ENCODE data around the gene SSU72. TPM values are rescaled to one million over a fixed set of nuclear protein-coding genes. Genes with fewer than 3 reads are reported as not detected.
"Not testable (repeated sequence)": the region's sequence is repeated elsewhere in the genome, so short reads cannot be mapped to it uniquely, and the experiment has no call there.

The SSU72 gene
- total and polyA plus RNA-seq, 5 donors = 112 to 130 (median 113) TPM

DNA sequence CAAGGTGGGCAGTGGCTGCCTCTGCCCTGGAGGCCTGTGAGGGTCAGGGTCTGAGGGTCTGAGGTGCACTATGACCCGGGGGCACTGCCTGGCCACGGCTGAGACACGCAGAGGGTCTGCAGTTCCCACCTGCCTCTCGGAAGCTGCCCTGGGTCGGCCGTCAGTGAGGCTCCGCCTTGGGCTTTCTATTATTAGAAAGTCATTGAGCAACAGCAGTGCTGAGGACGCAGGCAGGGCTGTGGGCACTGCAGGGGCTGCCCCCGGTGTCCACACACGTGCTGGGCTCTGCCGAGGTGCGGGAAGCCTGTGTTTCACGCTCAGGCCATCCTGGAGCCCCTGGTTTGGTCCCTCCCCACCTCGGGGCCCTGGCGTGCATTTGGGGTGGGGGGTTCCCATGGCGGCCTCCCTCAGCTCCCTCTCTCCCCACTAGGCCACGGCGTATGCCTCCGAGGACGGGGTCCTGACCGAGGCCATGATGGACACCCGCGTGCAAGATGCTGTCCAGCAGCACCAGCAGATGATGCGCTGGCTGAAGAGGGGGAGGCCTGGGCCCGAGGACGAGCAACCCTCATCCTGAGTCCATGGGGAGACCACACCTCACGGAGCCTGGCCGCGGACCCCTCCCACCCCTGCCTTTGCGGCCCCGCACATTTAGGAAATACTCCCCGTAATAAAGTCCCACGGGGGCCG, 65.7 kb downstream of the SSU72 start:
- peak in 2 of 3 donors; percentile 44 to 68 for DNase-seq
- H3K9me3 ChIP-seq (ENCODE audit: control insufficient read depth, low read length); H3K4me3 ChIP-seq (ENCODE audit: low read length); intact Hi-C loops (cut with DNase I); H3K27me3 ChIP-seq (ENCODE audit: control insufficient read depth, insufficient read depth); H3K4me1 ChIP-seq (ENCODE audit: control insufficient read depth, insufficient read depth, low read length); H3K27ac ChIP-seq (ENCODE audit: low read length): not testable (repeated sequence)
- 70% methylated on average over 32 of the region's 34 CpGs for WGBS
- ATAC-seq = peak in 1 of 2 donors; percentile 13

DNA sequence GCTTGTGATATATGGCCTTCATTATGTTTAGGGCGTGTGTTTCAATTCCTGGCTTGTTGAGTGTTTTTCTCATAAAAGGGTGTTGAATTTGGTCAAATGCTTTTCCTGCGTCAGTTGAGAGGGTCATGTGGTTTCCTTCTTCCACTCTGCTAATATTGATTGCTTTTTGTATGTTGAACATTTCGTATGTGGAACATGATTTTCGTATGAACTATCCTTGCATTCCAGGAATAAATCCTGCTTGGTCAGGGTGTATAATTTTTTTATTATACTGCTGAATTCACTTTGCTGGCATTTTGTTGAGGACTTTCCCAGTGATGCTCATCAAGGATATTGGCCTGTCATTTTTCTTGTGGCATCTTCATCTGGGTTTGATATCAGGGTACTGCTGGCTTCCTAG, 67.4 kb downstream of the SSU72 start:
- WGBS = 93% methylated on average over 4 of the region's 4 CpGs
- intact Hi-C loops (cut with DNase I) = no loop called here
- Histone ChIP-seq H3K27me3 (ENCODE audit: control insufficient read depth, insufficient read depth) (no peaks in the 10 kb centered on the region), H3K9me3 (ENCODE audit: control insufficient read depth, low read length) (no peaks in the 10 kb centered on the region), H3K4me3 (ENCODE audit: low read length) (no peak overlapping the region), H3K4me1 (ENCODE audit: control insufficient read depth, insufficient read depth, low read length) (peaks cover 2% of the 10 kb centered on the region), H3K27ac (ENCODE audit: low read length) (no peak overlapping the region)
- no peak for ATAC-seq
- DNase-seq = no peak

DNA sequence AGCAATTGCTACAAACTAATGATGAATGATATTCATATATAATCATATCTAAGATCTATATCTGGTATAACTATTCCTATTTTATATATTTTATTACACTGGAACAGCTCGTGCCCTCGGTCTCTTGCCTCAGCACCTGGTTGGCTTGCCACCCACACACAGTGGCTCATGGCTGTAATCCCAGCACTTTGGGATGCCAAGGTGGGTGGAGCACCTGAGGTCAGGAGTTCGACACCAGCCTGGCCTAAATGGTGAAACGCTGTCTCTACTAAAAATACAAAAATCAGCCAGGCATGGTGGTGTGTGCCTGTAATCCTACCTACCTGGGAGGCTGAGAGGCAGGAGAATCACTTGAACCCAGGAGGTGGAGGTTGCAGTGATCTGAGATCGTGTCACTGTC, 68.9 kb downstream of the SSU72 start:
- ATAC-seq; H3K4me1 ChIP-seq (ENCODE audit: control insufficient read depth, insufficient read depth, low read length); H3K9me3 ChIP-seq (ENCODE audit: control insufficient read depth, low read length); H3K4me3 ChIP-seq (ENCODE audit: low read length); DNase-seq; H3K27me3 ChIP-seq (ENCODE audit: control insufficient read depth, insufficient read depth); intact Hi-C loops (cut with DNase I): not testable (repeated sequence)
- peak overlapping the region; percentile 30 for H3K27ac ChIP-seq (ENCODE audit: low read length)
- WGBS = 80% methylated on average over 5 of the region's 5 CpGs

DNA sequence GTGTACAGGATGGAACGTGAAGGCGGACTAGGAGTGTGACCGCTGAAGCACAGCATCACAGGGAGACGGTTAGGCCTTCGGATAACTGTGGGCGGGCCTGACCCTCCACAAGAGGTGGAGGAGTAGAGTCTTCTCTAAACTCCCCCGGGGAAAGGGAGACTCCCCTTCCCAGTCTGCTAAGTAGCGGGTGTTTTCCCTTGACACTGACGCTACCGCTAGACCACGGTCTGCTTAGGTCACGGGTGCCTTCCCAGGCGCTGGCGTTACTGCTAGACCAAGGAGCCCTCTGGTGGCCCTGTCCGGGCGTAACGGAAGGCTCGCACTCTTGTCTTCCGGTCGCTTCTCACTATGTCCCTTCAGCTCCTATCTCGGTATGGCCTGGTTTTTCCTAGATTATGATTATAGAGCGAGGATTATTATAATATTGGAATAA, 69.3 kb downstream of the SSU72 start:
- 14% methylated on average over 17 of the region's 22 CpGs for WGBS
- intact Hi-C loops (cut with DNase I) = not testable (repeated sequence)
- DNase-seq = peak; percentile 47 to 82 (median 74)

DNA sequence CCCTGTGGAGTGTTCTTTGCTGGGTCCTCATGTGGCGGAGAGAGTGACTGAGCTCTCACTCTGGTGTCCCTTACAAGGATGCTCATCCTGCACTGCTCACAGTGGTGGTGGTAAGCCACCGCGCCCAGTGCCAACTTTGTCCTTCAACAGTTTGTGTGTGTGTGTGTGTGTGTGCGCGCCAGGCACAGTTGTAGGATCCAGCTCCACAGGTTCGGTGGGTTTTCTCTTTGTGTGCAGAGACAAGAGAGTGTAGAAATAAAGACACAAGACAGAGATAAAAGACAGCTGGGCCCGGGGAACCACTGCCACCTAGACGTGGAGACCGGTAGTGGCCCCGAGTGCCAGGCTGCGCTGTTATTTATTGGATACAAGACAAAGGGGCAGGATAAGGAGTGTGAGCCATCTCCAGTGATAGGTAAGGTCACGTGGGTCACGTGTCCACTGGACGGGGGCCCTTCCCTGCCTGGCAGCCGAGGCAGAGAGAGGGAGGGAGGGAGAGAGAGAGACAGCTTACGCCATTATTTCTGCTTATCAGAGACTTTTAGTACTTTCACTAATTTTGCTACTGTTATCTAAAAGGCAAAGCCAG, 69.8 kb downstream of the SSU72 start:
- H3K4me3 ChIP-seq (ENCODE audit: low read length); H3K4me1 ChIP-seq (ENCODE audit: control insufficient read depth, insufficient read depth, low read length); H3K27me3 ChIP-seq (ENCODE audit: control insufficient read depth, insufficient read depth); intact Hi-C loops (cut with DNase I); H3K9me3 ChIP-seq (ENCODE audit: control insufficient read depth, low read length): not testable (repeated sequence)
- peak overlapping the region; percentile 68 for H3K27ac ChIP-seq (ENCODE audit: low read length)
- WGBS = 34% methylated on average over 16 of the region's 16 CpGs
- DNase-seq (peak; percentile 71 to 87 (median 87)), ATAC-seq (peak; percentile 35 to 58)

More for the DNA sequence above, 69.3 kb downstream of the SSU72 start:
- not testable (repeated sequence) for H3K4me3 ChIP-seq (ENCODE audit: low read length); H3K4me1 ChIP-seq (ENCODE audit: control insufficient read depth, insufficient read depth, low read length); H3K27me3 ChIP-seq (ENCODE audit: control insufficient read depth, insufficient read depth); H3K9me3 ChIP-seq (ENCODE audit: control insufficient read depth, low read length)
- peak overlapping the region; percentile 68 for H3K27ac ChIP-seq (ENCODE audit: low read length)
- peak; percentile 53 to 57 for ATAC-seq

DNA sequence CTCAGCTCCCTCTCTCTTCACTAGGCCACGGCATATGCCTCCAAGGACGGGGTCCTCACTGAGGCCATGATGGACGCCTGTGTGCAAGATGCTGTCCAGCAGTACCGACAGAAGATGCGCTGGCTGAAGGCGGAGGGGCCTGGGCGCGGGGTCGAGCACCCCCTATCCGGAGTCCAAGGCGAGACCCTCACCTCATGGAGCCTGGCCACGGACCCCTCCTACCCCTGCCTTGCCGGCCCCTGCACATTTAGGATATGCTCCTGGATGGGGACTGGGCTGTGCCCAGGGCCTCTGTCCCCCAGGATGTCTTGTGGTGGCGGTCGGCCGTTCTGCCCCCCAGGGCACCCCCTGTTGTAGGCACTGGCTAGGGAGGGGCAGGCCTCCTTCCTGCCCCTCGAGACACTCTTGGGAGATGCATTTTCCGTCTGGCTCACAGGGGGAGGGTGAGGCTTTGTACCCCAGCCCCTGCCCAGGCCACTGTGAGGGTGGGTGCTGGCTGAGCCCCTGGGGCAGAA, 79.1 kb downstream of the SSU72 start:
- 92% methylated on average over 18 of the region's 18 CpGs for whole genome bisulfite sequencing
- H3K9me3 ChIP-seq (ENCODE audit: control insufficient read depth, low read length); H3K27ac ChIP-seq (ENCODE audit: low read length); H3K4me1 ChIP-seq (ENCODE audit: control insufficient read depth, insufficient read depth, low read length); DNase-seq; H3K4me3 ChIP-seq (ENCODE audit: low read length); H3K27me3 ChIP-seq (ENCODE audit: control insufficient read depth, insufficient read depth): not testable (repeated sequence)
- ATAC-seq = peak in 1 of 2 donors; percentile 8
- intact Hi-C loops (cut with DNase I) = loop anchor here in 1 of 4 donors (5.0 kb wide), 1 partner anchor 53 kb away; no protein-coding TSS in a partner anchor

DNA sequence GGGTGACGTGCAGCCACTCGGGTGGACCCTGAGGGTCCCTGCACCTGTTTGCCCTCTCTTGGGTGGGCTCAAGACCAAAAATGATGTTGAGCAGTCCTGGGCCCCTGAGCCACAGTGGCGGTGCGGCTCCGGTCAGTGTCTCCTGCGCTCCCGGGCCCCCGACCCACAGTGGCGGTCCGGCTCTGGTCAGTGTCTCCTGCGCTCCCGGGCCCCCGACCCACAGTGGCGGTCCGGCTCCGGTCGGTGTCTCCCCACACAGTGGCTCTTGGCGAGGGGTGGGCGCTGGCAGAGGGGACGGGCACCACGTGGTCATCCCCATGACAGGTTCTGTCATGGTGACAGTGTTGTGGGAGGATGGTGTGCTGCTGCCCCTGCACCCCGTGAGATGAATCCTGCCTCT, 80.4 kb downstream of the SSU72 start:
- DNase-seq; H3K4me3 ChIP-seq (ENCODE audit: low read length); intact Hi-C loops (cut with DNase I); H3K27me3 ChIP-seq (ENCODE audit: control insufficient read depth, insufficient read depth); H3K9me3 ChIP-seq (ENCODE audit: control insufficient read depth, low read length); ATAC-seq; H3K4me1 ChIP-seq (ENCODE audit: control insufficient read depth, insufficient read depth, low read length); H3K27ac ChIP-seq (ENCODE audit: low read length): not testable (repeated sequence)
- 96% methylated on average over 22 of the region's 22 CpGs for WGBS

Other genes starting within 250 kb of the SSU72 start
- gene TAS1R3, start 243.6 kb downstream of the SSU72 start, total RNA-seq = under 1 TPM; 0.33 to 0.51 (median 0.38) TPM
- 0.66 TPM for gene TAS1R3, start 243.6 kb downstream of the SSU72 start, polyA plus RNA-seq
- gene DVL1, start 225.4 kb downstream of the SSU72 start, total RNA-seq = 10 to 100 TPM; 64.4 to 87.4 (median 66.3) TPM
- 70.0 TPM for gene DVL1, start 225.4 kb downstream of the SSU72 start, polyA plus RNA-seq
- gene MXRA8, start 216.3 kb downstream of the SSU72 start, total RNA-seq = 10 to 100 TPM; 21.9 to 38.8 (median 36.3) TPM
- gene MXRA8, start 216.3 kb downstream of the SSU72 start, polyA plus RNA-seq = 39.5 TPM
- 100 to 1,000 TPM; 175 to 210 (median 188) TPM for gene AURKAIP1, start 199.7 kb downstream of the SSU72 start, total RNA-seq
- gene AURKAIP1, start 199.7 kb downstream of the SSU72 start, polyA plus RNA-seq = 331 TPM
- gene CCNL2, start 175.5 kb downstream of the SSU72 start, total RNA-seq = 10 to 100 TPM; 61.2 to 83.1 (median 67.2) TPM
- 81.7 TPM for gene CCNL2, start 175.5 kb downstream of the SSU72 start, polyA plus RNA-seq
- 100 to 1,000 TPM; 121 to 144 (median 132) TPM for gene MRPL20, start 167.6 kb downstream of the SSU72 start, total RNA-seq
- 190 TPM for gene MRPL20, start 167.6 kb downstream of the SSU72 start, polyA plus RNA-seq
- 1 to 10 TPM; 1.6 to 3.6 (median 2.9) TPM for gene ANKRD65, start 153.6 kb downstream of the SSU72 start, total RNA-seq
- 4.5 TPM for gene ANKRD65, start 153.6 kb downstream of the SSU72 start, polyA plus RNA-seq
- gene VWA1, start 139.2 kb downstream of the SSU72 start, total RNA-seq = 10 to 100 TPM; 25.0 to 38.6 (median 25.6) TPM
- gene VWA1, start 139.2 kb downstream of the SSU72 start, polyA plus RNA-seq = 17.3 TPM
- gene ATAD3C, start 125.2 kb downstream of the SSU72 start, total RNA-seq = 1 to 10 TPM; 1.3 to 3.4 (median 2.2) TPM
- gene ATAD3C, start 125.2 kb downstream of the SSU72 start, polyA plus RNA-seq = 0.52 TPM
- gene ATAD3B, start 103.1 kb downstream of the SSU72 start, total RNA-seq = 10 to 100 TPM in 1 of 4 donors, 1 to 10 TPM in 3; 5.6 to 11.4 (median 8.8) TPM
- gene ATAD3B, start 103.1 kb downstream of the SSU72 start, polyA plus RNA-seq = 8.3 TPM
- 10 to 100 TPM; 13.6 to 20.1 (median 15.7) TPM for gene ATAD3A, start 62.7 kb downstream of the SSU72 start, total RNA-seq
- gene ATAD3A, start 62.7 kb downstream of the SSU72 start, polyA plus RNA-seq = 16.7 TPM
- 1 to 10 TPM; 7.3 to 9.3 (median 7.9) TPM for gene TMEM240, start 34.2 kb downstream of the SSU72 start, total RNA-seq
- 10.4 TPM for gene TMEM240, start 34.2 kb downstream of the SSU72 start, polyA plus RNA-seq
- gene FNDC10, start 25.3 kb upstream of the SSU72 start, total RNA-seq = under 1 TPM; 0.47 to 0.97 (median 0.80) TPM
- gene FNDC10, start 25.3 kb upstream of the SSU72 start, polyA plus RNA-seq = 0.68 TPM
- 10 to 100 TPM; 49.5 to 77.8 (median 65.5) TPM for gene MIB2, start 40.6 kb upstream of the SSU72 start, total RNA-seq
- gene MIB2, start 40.6 kb upstream of the SSU72 start, polyA plus RNA-seq = 52.5 TPM
- 10 to 100 TPM; 18.7 to 22.4 (median 19.9) TPM for gene MMP23B, start 57.3 kb upstream of the SSU72 start, total RNA-seq
- 15.8 TPM for gene MMP23B, start 57.3 kb upstream of the SSU72 start, polyA plus RNA-seq
- gene CDK11B, start 84.1 kb upstream of the SSU72 start, total RNA-seq = 10 to 100 TPM; 18.8 to 20.6 (median 19.7) TPM
- 27.0 TPM for gene CDK11B, start 84.1 kb upstream of the SSU72 start, polyA plus RNA-seq
- gene SLC35E2B, start 117.9 kb upstream of the SSU72 start, total RNA-seq = 10 to 100 TPM; 16.9 to 29.5 (median 26.2) TPM
- gene SLC35E2B, start 117.9 kb upstream of the SSU72 start, polyA plus RNA-seq = 14.3 TPM
- gene CDK11A, start 149.5 kb upstream of the SSU72 start, total RNA-seq = 10 to 100 TPM; 16.9 to 25.4 (median 21.8) TPM
- gene CDK11A, start 149.5 kb upstream of the SSU72 start, polyA plus RNA-seq = 21.6 TPM
- gene NADK, start 203.6 kb upstream of the SSU72 start, total RNA-seq = 10 to 100 TPM; 31.8 to 42.8 (median 38.2) TPM
- gene NADK, start 203.6 kb upstream of the SSU72 start, polyA plus RNA-seq = 25.5 TPM